Measurements from ENCODE around the gene MECR. TPM values are rescaled to one million over a fixed set of nuclear protein-coding genes. Genes with fewer than 3 reads are reported as not detected.
"Not testable (repeated sequence)": the region's sequence is repeated elsewhere in the genome, so short reads cannot be mapped to it uniquely, and the experiment has no call there.

MECR gene
- total RNA-seq, 1 experiment from 2014 or later = 25.3 TPM

- Histone ChIP-seq H3K4me3 (ENCODE audit: low read length) (peak overlapping the region; percentile 32; the same call in 1 of the 2 replicates), H3K9me3 (ENCODE audit: low read length) (no peaks in the 10 kb centered on the region), H3K27ac (ENCODE audit: low read length) (no peak overlapping the region), H3K9ac (ENCODE audit: low read length) (no peak overlapping the region), H2AFZ (ENCODE audit: low read length) (no peak overlapping the region), H3K27me3 (ENCODE audit: low read length) (no peaks in the 10 kb centered on the region), H3K36me3 (ENCODE audit: insufficient read depth, low read length) (no peaks in the 10 kb centered on the region), H3K4me2 (ENCODE audit: low read depth, low read length, poor library complexity, severe bottlenecking) (peak overlapping the region; percentile 55), H4K20me1 (ENCODE audit: insufficient read depth, low read depth, low read length) (no peaks in the 10 kb centered on the region), H3K79me2 (ENCODE audit: low read length) (no peaks in the 10 kb centered on the region), H3K9me2 (replicated peaks; ENCODE audit: insufficient read depth, low read length) (no peaks in the 10 kb centered on the region), H3K4me1 (ENCODE audit: low read length) (peaks cover 17% of the 10 kb centered on the region)
- DNase-seq = no peak
These were observed 6.0 kb upstream of the MECR start for GRCh38 chr1:29236712-29237128.

GRCh38 chr1:29235955-29236711 lies 5.4 kb upstream of the MECR start, which contains the start of gene PTPRU:
Gene PTPRU, plus strand, starts transcription at chr1:29236522. Its CDS starts 123 bp downstream, at chr1:29236645.
- Histone ChIP-seq H3K9ac (ENCODE audit: low read length) (peak within 1 kb of the TSS; percentile 47), H3K9me3 (ENCODE audit: low read length) (no peaks in the 10 kb centered on the region), H3K27me3 (ENCODE audit: low read length) (no peaks in the 10 kb centered on the region), H3K4me2 (ENCODE audit: low read depth, low read length, poor library complexity, severe bottlenecking) (peak within 1 kb of the TSS; percentile 55), H2AFZ (ENCODE audit: low read length) (peak within 1 kb of the TSS; percentile 60), H3K79me2 (ENCODE audit: low read length) (no peaks in the 10 kb centered on the region), H3K4me3 (ENCODE audit: low read length) (peak within 1 kb of the TSS; percentile 32; the same call in 1 of the 2 replicates), H3K36me3 (ENCODE audit: insufficient read depth, low read length) (no peaks in the 10 kb centered on the region), H4K20me1 (ENCODE audit: insufficient read depth, low read depth, low read length) (no peaks in the 10 kb centered on the region), H3K9me2 (replicated peaks; ENCODE audit: insufficient read depth, low read length) (no peaks in the 10 kb centered on the region), H3K27ac (ENCODE audit: low read length) (no peak within 1 kb of the TSS), H3K4me1 (ENCODE audit: low read length) (peaks cover 20% of the 10 kb centered on the region)
- peak; percentile 87 for DNase-seq

- H3K9me3 ChIP-seq (ENCODE audit: low read length); H3K36me3 ChIP-seq (ENCODE audit: insufficient read depth, low read length); H3K9me2 ChIP-seq (replicated peaks; ENCODE audit: insufficient read depth, low read length); H3K79me2 ChIP-seq (ENCODE audit: low read length); H3K27me3 ChIP-seq (ENCODE audit: low read length); H3K27ac ChIP-seq (ENCODE audit: low read length); H3K4me3 ChIP-seq (ENCODE audit: low read length); DNase-seq; H2AFZ ChIP-seq (ENCODE audit: low read length); H4K20me1 ChIP-seq (ENCODE audit: insufficient read depth, low read depth, low read length); H3K9ac ChIP-seq (ENCODE audit: low read length): not testable (repeated sequence)
- Histone ChIP-seq H3K4me2 (ENCODE audit: low read depth, low read length, poor library complexity, severe bottlenecking) (peak overlapping the region; percentile 30), H3K4me1 (ENCODE audit: low read length) (peaks cover 26% of the 10 kb centered on the region)
These were observed 4.1 kb upstream of the MECR start for GRCh38 chr1:29234881-29235280.

GRCh38 chr1:29234471-29234870 lies 3.7 kb upstream of the MECR start:
- Histone ChIP-seq H3K27ac (ENCODE audit: low read length) (no peak overlapping the region), H3K4me3 (ENCODE audit: low read length) (no peak overlapping the region), H3K79me2 (ENCODE audit: low read length) (peaks cover 12% of the 10 kb centered on the region), H3K27me3 (ENCODE audit: low read length) (no peaks in the 10 kb centered on the region), H3K9me3 (ENCODE audit: low read length) (no peaks in the 10 kb centered on the region), H2AFZ (ENCODE audit: low read length) (no peak overlapping the region), H3K4me2 (ENCODE audit: low read depth, low read length, poor library complexity, severe bottlenecking) (peak overlapping the region; percentile 30), H3K9me2 (replicated peaks; ENCODE audit: insufficient read depth, low read length) (no peaks in the 10 kb centered on the region), H3K9ac (ENCODE audit: low read length) (no peak overlapping the region), H3K36me3 (ENCODE audit: insufficient read depth, low read length) (no peaks in the 10 kb centered on the region), H3K4me1 (ENCODE audit: low read length) (peaks cover 30% of the 10 kb centered on the region), H4K20me1 (ENCODE audit: insufficient read depth, low read depth, low read length) (no peaks in the 10 kb centered on the region)
- DNase-seq = peak; percentile 52

GRCh38 chr1:29233693-29234092 lies 3.0 kb upstream of the MECR start:
- H3K36me3 ChIP-seq (ENCODE audit: insufficient read depth, low read length) = no peaks in the 10 kb centered on the region
- peaks cover 31% of the 10 kb centered on the region for H3K4me1 ChIP-seq (ENCODE audit: low read length)
- no peaks in the 10 kb centered on the region for H3K9me2 ChIP-seq (replicated peaks; ENCODE audit: insufficient read depth, low read length)

GRCh38 chr1:29232387-29232786 lies 1.7 kb upstream of the MECR start:
- no peaks in the 10 kb centered on the region for H4K20me1 ChIP-seq (ENCODE audit: insufficient read depth, low read depth, low read length)
- H3K36me3 ChIP-seq (ENCODE audit: insufficient read depth, low read length) = no peaks in the 10 kb centered on the region
- no peak for DNase-seq
- H3K27me3 ChIP-seq (ENCODE audit: low read length) = no peaks in the 10 kb centered on the region
- no peaks in the 10 kb centered on the region for H3K9me3 ChIP-seq (ENCODE audit: low read length)
- no peak overlapping the region for H3K9ac ChIP-seq (ENCODE audit: low read length)
- no peak overlapping the region for H3K4me2 ChIP-seq (ENCODE audit: low read depth, low read length, poor library complexity, severe bottlenecking)
- no peaks in the 10 kb centered on the region for H3K9me2 ChIP-seq (replicated peaks; ENCODE audit: insufficient read depth, low read length)
- H3K4me3 ChIP-seq (ENCODE audit: low read length) = no peak overlapping the region
- H3K4me1 ChIP-seq (ENCODE audit: low read length) = peaks cover 31% of the 10 kb centered on the region
- H3K27ac ChIP-seq (ENCODE audit: low read length) = no peak overlapping the region
- H3K79me2 ChIP-seq (ENCODE audit: low read length) = peaks cover 30% of the 10 kb centered on the region
- H2AFZ ChIP-seq (ENCODE audit: low read length) = no peak overlapping the region

More at GRCh38 chr1:29233693-29234092, 3.0 kb upstream of the MECR start:
- Histone ChIP-seq H2AFZ (ENCODE audit: low read length) (no peak overlapping the region), H3K9ac (ENCODE audit: low read length) (no peak overlapping the region), H3K9me3 (ENCODE audit: low read length) (no peaks in the 10 kb centered on the region), H3K4me2 (ENCODE audit: low read depth, low read length, poor library complexity, severe bottlenecking) (no peak overlapping the region), H3K27me3 (ENCODE audit: low read length) (no peaks in the 10 kb centered on the region), H4K20me1 (ENCODE audit: insufficient read depth, low read depth, low read length) (no peaks in the 10 kb centered on the region), H3K79me2 (ENCODE audit: low read length) (peaks cover 19% of the 10 kb centered on the region), H3K27ac (ENCODE audit: low read length) (no peak overlapping the region), H3K4me3 (ENCODE audit: low read length) (no peak overlapping the region)
- DNase-seq = no peak

GRCh38 chr1:29230204-29230552 lies 556 bp downstream of the MECR start:
- Histone ChIP-seq H3K4me1 (ENCODE audit: low read length) (peaks cover 24% of the 10 kb centered on the region), H3K9me2 (replicated peaks; ENCODE audit: insufficient read depth, low read length) (no peaks in the 10 kb centered on the region), H3K36me3 (ENCODE audit: insufficient read depth, low read length) (no peaks in the 10 kb centered on the region), H2AFZ (ENCODE audit: low read length) (no peak overlapping the region; the same call in 1 of the 2 replicates), H4K20me1 (ENCODE audit: insufficient read depth, low read depth, low read length) (no peaks in the 10 kb centered on the region), H3K27ac (ENCODE audit: low read length) (no peak overlapping the region), H3K9me3 (ENCODE audit: low read length) (no peaks in the 10 kb centered on the region), H3K79me2 (ENCODE audit: low read length) (peaks cover 41% of the 10 kb centered on the region), H3K4me3 (ENCODE audit: low read length) (peak overlapping the region; percentile 81), H3K27me3 (ENCODE audit: low read length) (no peaks in the 10 kb centered on the region), H3K9ac (ENCODE audit: low read length) (peak overlapping the region; percentile 84), H3K4me2 (ENCODE audit: low read depth, low read length, poor library complexity, severe bottlenecking) (peak overlapping the region; percentile 79)
- no peak for DNase-seq

GRCh38 chr1:29227511-29227910 lies 3.2 kb downstream of the MECR start:
- H3K36me3 ChIP-seq (ENCODE audit: insufficient read depth, low read length) = no peaks in the 10 kb centered on the region
- H3K9ac ChIP-seq (ENCODE audit: low read length) = no peak overlapping the region
- no peaks in the 10 kb centered on the region for H3K9me2 ChIP-seq (replicated peaks; ENCODE audit: insufficient read depth, low read length)
- no peak for DNase-seq
- no peaks in the 10 kb centered on the region for H4K20me1 ChIP-seq (ENCODE audit: insufficient read depth, low read depth, low read length)
- peaks cover 15% of the 10 kb centered on the region for H3K4me1 ChIP-seq (ENCODE audit: low read length)
- peaks cover 53% of the 10 kb centered on the region for H3K79me2 ChIP-seq (ENCODE audit: low read length)
- H3K9me3 ChIP-seq (ENCODE audit: low read length) = no peaks in the 10 kb centered on the region
- no peak overlapping the region for H3K4me3 ChIP-seq (ENCODE audit: low read length)
- no peak overlapping the region for H3K4me2 ChIP-seq (ENCODE audit: low read depth, low read length, poor library complexity, severe bottlenecking)
- H3K27me3 ChIP-seq (ENCODE audit: low read length) = no peaks in the 10 kb centered on the region
- no peak overlapping the region for H3K27ac ChIP-seq (ENCODE audit: low read length)
- H2AFZ ChIP-seq (ENCODE audit: low read length) = no peak overlapping the region
